ENCODE data around the gene KLK11.

DNA sequence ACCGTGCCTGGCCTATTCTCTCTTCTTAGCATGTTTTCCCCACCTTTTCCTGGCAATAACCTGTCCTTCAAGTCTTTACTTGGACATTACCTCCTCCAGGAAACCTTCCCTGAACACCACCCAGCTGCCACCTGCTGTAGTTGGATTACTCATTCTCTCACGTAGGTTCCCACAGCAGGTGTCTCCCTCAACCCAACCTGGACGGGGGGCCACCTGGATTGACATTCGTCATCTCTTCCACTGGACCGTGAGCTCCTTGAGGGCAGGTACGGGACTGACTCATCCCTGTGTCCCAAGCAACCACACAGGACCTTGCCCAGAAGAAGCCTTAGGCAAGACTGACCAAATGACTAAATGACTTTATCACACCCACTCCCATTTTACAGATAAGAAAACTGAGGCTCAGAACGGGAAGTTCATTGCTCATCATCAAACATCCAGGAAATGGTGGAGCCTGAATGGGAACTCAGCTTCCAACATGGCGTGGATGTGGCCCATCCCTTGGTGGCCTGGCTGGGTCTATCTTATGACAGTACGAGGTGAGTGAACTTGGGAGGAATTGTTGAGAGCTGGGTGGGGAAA, 53.5 kb downstream of the KLK11 start:
- TF ChIP-seq TARDBP (IDR thresholded peaks at IDR 0.05) = no peak
- TF ChIP-seq ELF4 (IDR thresholded peaks at IDR 0.05) = no peak
- no peak for TF ChIP-seq LEF1 (IDR thresholded peaks at IDR 0.05; ENCODE audit: borderline replicate concordance)
